Activated naive CD4-positive, alpha-beta T cell treated with anti-CD3 and anti-CD28 coated beads, Interleukin-2, amount 50 U/mL, for 72 hours (primary cell): Measurements from ENCODE around the gene GHRL. TPM values are rescaled to one million over a fixed set of nuclear protein-coding genes. Genes with fewer than 3 reads are reported as not detected.
"Not testable (repeated sequence)": the region's sequence is repeated elsewhere in the genome, so short reads cannot be mapped to it uniquely, and the experiment has no call there.

ENCODE experiments used
- ATAC-seq, 2 donors: fragments of 150-1000 bp; cut with Tn5 transposase; 2 replicates each; pipeline ENCODE4 v1.10.0; 2021; ENCODE audit warnings: mild to moderate bottlenecking in 2 of 2, moderate library complexity in 2 of 2
- DNase-seq, 2 donors: peaks; one replicate each; pipeline ENCODE4 v3.0.0; 2021 to 2022; ENCODE audit warnings: low spot score in 2 of 2
- H3K27ac Mint-ChIP-seq, 2 donors: one replicate each; pipeline ENCODE4 v1.8.0; 2022; ENCODE audit warnings: mild to moderate bottlenecking in 2 of 2, mixed read lengths in 2 of 2
- H3K36me3 Mint-ChIP-seq, 2 donors: one replicate each; pipeline ENCODE4 v1.8.0; 2022; ENCODE audit warnings: mixed read lengths in 2 of 2
- H3K9me3 Mint-ChIP-seq, 2 donors: one replicate each; pipeline ENCODE4 v1.8.0; 2022; ENCODE audit warnings: mixed read lengths in 2 of 2
- total RNA-seq, 2 donors: library from RNA; stranded (reverse); gene quantifications; one replicate each; pipeline ENCODE4 v1.2.3, GENCODE V29; 2022

Gene GHRL
- total RNA-seq, 2 donors from 2014 or later = not detected

GRCh38 chr3:10310578-10310977, 17.8 kb upstream of the GHRL start:
- H3K27ac Mint-ChIP-seq = peak overlapping the region; percentile 50 to 82
- ATAC-seq (no peak), DNase-seq (no peak)
- no peaks in the 10 kb centered on the region for H3K9me3 Mint-ChIP-seq
- peaks cover 0 to 21% of the 10 kb centered on the region in 2 donors for H3K36me3 Mint-ChIP-seq

- Mint-ChIP-seq H3K36me3 (peaks cover 0 to 21% of the 10 kb centered on the region in 2 donors), H3K9me3 (no peaks in the 10 kb centered on the region), H3K27ac (peak overlapping the region; percentile 50 to 82)
- no peak for DNase-seq
- ATAC-seq = no peak
Observed at GRCh38 chr3:10309736-10310135, 17.0 kb upstream of the GHRL start.

GRCh38 chr3:10308678-10309077, 15.9 kb upstream of the GHRL start:
- Mint-ChIP-seq H3K36me3 (peaks cover 0 to 21% of the 10 kb centered on the region in 2 donors), H3K27ac (no peak overlapping the region), H3K9me3 (no peaks in the 10 kb centered on the region)
- ATAC-seq (no peak), DNase-seq (no peak)

GRCh38 chr3:10306156-10306555, 13.4 kb upstream of the GHRL start:
- Mint-ChIP-seq H3K27ac (peak overlapping the region; percentile 7 to 87), H3K36me3 (peaks cover 0 to 21% of the 10 kb centered on the region in 2 donors), H3K9me3 (no peaks in the 10 kb centered on the region)
- ATAC-seq = no peak
- DNase-seq = no peak

GRCh38 chr3:10305331-10305902, 12.7 kb upstream of the GHRL start:
- DNase-seq (no peak), ATAC-seq (no peak)
- Mint-ChIP-seq H3K27ac (peak overlapping the region; percentile 72 to 87), H3K36me3 (peaks cover 0 to 21% of the 10 kb centered on the region in 2 donors), H3K9me3 (no peaks in the 10 kb centered on the region)

GRCh38 chr3:10304905-10305304, 12.2 kb upstream of the GHRL start:
- no peak for DNase-seq
- no peaks in the 10 kb centered on the region for H3K9me3 Mint-ChIP-seq
- peaks cover 0 to 18% of the 10 kb centered on the region in 2 donors for H3K36me3 Mint-ChIP-seq
- ATAC-seq = no peak
- H3K27ac Mint-ChIP-seq = peak overlapping the region in 1 of 2 donors; percentile 72

GRCh38 chr3:10303785-10304184, 11.0 kb upstream of the GHRL start:
- H3K9me3 Mint-ChIP-seq = no peaks in the 10 kb centered on the region
- H3K36me3 Mint-ChIP-seq = peaks cover 0 to 17% of the 10 kb centered on the region in 2 donors
- no peak for DNase-seq
- H3K27ac Mint-ChIP-seq = no peak overlapping the region
- ATAC-seq = no peak

GRCh38 chr3:10303105-10303504, 10.4 kb upstream of the GHRL start:
- Mint-ChIP-seq H3K36me3 (peaks cover 0 to 17% of the 10 kb centered on the region in 2 donors), H3K27ac (peak overlapping the region in 1 of 2 donors; percentile 23), H3K9me3 (no peaks in the 10 kb centered on the region)
- DNase-seq (no peak), ATAC-seq (no peak)

- peak overlapping the region; percentile 87 to 95 for H3K27ac Mint-ChIP-seq
- no peaks in the 10 kb centered on the region for H3K9me3 Mint-ChIP-seq
- peaks cover 9 to 15% of the 10 kb centered on the region in 2 donors for H3K36me3 Mint-ChIP-seq
- ATAC-seq (peak; percentile 21 to 31), DNase-seq (no peak)
Observed at GRCh38 chr3:10300087-10300486, 7.3 kb upstream of the GHRL start.

- peak; percentile 53 to 94 for ATAC-seq
- H3K27ac Mint-ChIP-seq = peak overlapping the region; percentile 87 to 95
- no peaks in the 10 kb centered on the region for H3K9me3 Mint-ChIP-seq
- H3K36me3 Mint-ChIP-seq = peaks cover 9 to 15% of the 10 kb centered on the region in 2 donors
- DNase-seq = no peak
Observed at GRCh38 chr3:10299679-10300078, 6.9 kb upstream of the GHRL start.

- DNase-seq = no peak
- ATAC-seq = no peak
- Mint-ChIP-seq H3K9me3 (no peaks in the 10 kb centered on the region), H3K36me3 (peaks cover 9 to 15% of the 10 kb centered on the region in 2 donors), H3K27ac (peak overlapping the region; percentile 87 to 95)
Observed at GRCh38 chr3:10299175-10299574, 6.4 kb upstream of the GHRL start.

- H3K27ac Mint-ChIP-seq, ATAC-seq, DNase-seq, H3K9me3 Mint-ChIP-seq: not testable (repeated sequence)
- H3K36me3 Mint-ChIP-seq = peaks cover 9 to 15% of the 10 kb centered on the region in 2 donors
Observed at GRCh38 chr3:10298064-10298463, 5.3 kb upstream of the GHRL start.

GRCh38 chr3:10294030-10294586, 1.4 kb upstream of the GHRL start:
- H3K27ac Mint-ChIP-seq = peak overlapping the region in 1 of 2 donors; percentile 57
- no peak for ATAC-seq
- no peak for DNase-seq
- peaks cover 7 to 14% of the 10 kb centered on the region in 2 donors for H3K36me3 Mint-ChIP-seq
- H3K9me3 Mint-ChIP-seq = no peaks in the 10 kb centered on the region

- peak overlapping the region; percentile 70 to 77 for H3K27ac Mint-ChIP-seq
- H3K36me3 Mint-ChIP-seq = peaks cover under 1 to 15% of the 10 kb centered on the region in 2 donors
- no peaks in the 10 kb centered on the region for H3K9me3 Mint-ChIP-seq
- ATAC-seq = no peak
- DNase-seq = no peak
Observed at GRCh38 chr3:10291641-10292040, 1.1 kb downstream of the GHRL start.

- Mint-ChIP-seq H3K36me3 (peaks cover 0 to 12% of the 10 kb centered on the region in 2 donors), H3K9me3 (no peaks in the 10 kb centered on the region), H3K27ac (peak overlapping the region in 1 of 2 donors; percentile 68)
- DNase-seq = no peak
- ATAC-seq = no peak
Observed at GRCh38 chr3:10290481-10291176, 2.1 kb downstream of the GHRL start.

GRCh38 chr3:10289787-10290355, 2.9 kb downstream of the GHRL start:
- H3K9me3 Mint-ChIP-seq = no peaks in the 10 kb centered on the region
- no peak for DNase-seq
- H3K36me3 Mint-ChIP-seq = peaks cover 0 to 12% of the 10 kb centered on the region in 2 donors
- peak overlapping the region in 1 of 2 donors; percentile 80 for H3K27ac Mint-ChIP-seq
- ATAC-seq = no peak

- peaks cover 0 to 12% of the 10 kb centered on the region in 2 donors for H3K36me3 Mint-ChIP-seq
- DNase-seq (no peak), ATAC-seq (no peak)
- peak overlapping the region; percentile 55 to 85 for H3K27ac Mint-ChIP-seq
- H3K9me3 Mint-ChIP-seq = no peaks in the 10 kb centered on the region
Observed at GRCh38 chr3:10289077-10289476, 3.7 kb downstream of the GHRL start.
